ENCODE data around the gene RNF141. TPM values are rescaled to one million over a fixed set of nuclear protein-coding genes. Genes with fewer than 3 reads are reported as not detected.

RNF141 gene
- total RNA-seq, 1 donor from 2014 or later, result 45.1 TPM

- no peak for DNase-seq (ENCODE audit: low spot score)
Measured at GRCh38 chr11:10561043-10561818, 20.2 kb upstream of the RNF141 start.

GRCh38 chr11:10558288-10558687 lies 17.3 kb upstream of the RNF141 start:
- DNase-seq (ENCODE audit: low spot score), result no peak

- no peak for DNase-seq (ENCODE audit: low spot score)
Measured at GRCh38 chr11:10556590-10556989, 15.6 kb upstream of the RNF141 start.

GRCh38 chr11:10551845-10552352 lies 10.9 kb upstream of the RNF141 start:
- DNase-seq (ENCODE audit: low spot score), result no peak

GRCh38 chr11:10551290-10551592 lies 10.3 kb upstream of the RNF141 start:
- no peak for DNase-seq (ENCODE audit: low spot score)

- no peak for DNase-seq (ENCODE audit: low spot score)
Measured at GRCh38 chr11:10550503-10551289, 9.7 kb upstream of the RNF141 start.

GRCh38 chr11:10544491-10545465 lies 3.8 kb upstream of the RNF141 start:
- DNase-seq (ENCODE audit: low spot score), result no peak

GRCh38 chr11:10543782-10544181 lies 2.8 kb upstream of the RNF141 start:
- no peak for DNase-seq (ENCODE audit: low spot score)

- no peak for DNase-seq (ENCODE audit: low spot score)
Measured at GRCh38 chr11:10542776-10543175, 1.8 kb upstream of the RNF141 start.

- no peak for DNase-seq (ENCODE audit: low spot score)
Measured at GRCh38 chr11:10541561-10541930, 559 bp upstream of the RNF141 start.

GRCh38 chr11:10540546-10540914 lies 457 bp downstream of the RNF141 start:
- peak; percentile 23 for DNase-seq (ENCODE audit: low spot score)

GRCh38 chr11:10539339-10539738 lies 1.6 kb downstream of the RNF141 start:
- DNase-seq (ENCODE audit: low spot score), result no peak

- DNase-seq (ENCODE audit: low spot score), result no peak
Measured at GRCh38 chr11:10538924-10539323, 2.1 kb downstream of the RNF141 start.

- no peak for DNase-seq (ENCODE audit: low spot score)
Measured at GRCh38 chr11:10537600-10537999, 3.4 kb downstream of the RNF141 start.

GRCh38 chr11:10534316-10534715 lies 6.7 kb downstream of the RNF141 start:
- DNase-seq (ENCODE audit: low spot score), result no peak

GRCh38 chr11:10533323-10533722 lies 7.7 kb downstream of the RNF141 start:
- no peak for DNase-seq (ENCODE audit: low spot score)

- DNase-seq (ENCODE audit: low spot score), result no peak
Measured at GRCh38 chr11:10532526-10532925, 8.5 kb downstream of the RNF141 start.

- DNase-seq (ENCODE audit: low spot score), result no peak
Measured at GRCh38 chr11:10529279-10529678, 11.7 kb downstream of the RNF141 start.

GRCh38 chr11:10528121-10528520 lies 12.9 kb downstream of the RNF141 start:
- no peak for DNase-seq (ENCODE audit: low spot score)

- DNase-seq (ENCODE audit: low spot score), result no peak
Measured at GRCh38 chr11:10526974-10527918, 13.7 kb downstream of the RNF141 start.

GRCh38 chr11:10524471-10524870 lies 16.5 kb downstream of the RNF141 start:
- no peak for DNase-seq (ENCODE audit: low spot score)
